GM18907 (cell line): ENCODE results near the gene ADAMTS15.
A peak's percentile ranks its signal among the peaks of the same experiment; 100 is the strongest.

Experiments
- ATAC-seq: cut with Tn5 transposase; IDR thresholded peaks from one replicate; pipeline ENCODE4 v1.9.1; 2021; ENCODE audit warnings: mild to moderate bottlenecking, moderate library complexity; ENCODE audit not compliant: unreplicated experiment

Gene ADAMTS15

DNA sequence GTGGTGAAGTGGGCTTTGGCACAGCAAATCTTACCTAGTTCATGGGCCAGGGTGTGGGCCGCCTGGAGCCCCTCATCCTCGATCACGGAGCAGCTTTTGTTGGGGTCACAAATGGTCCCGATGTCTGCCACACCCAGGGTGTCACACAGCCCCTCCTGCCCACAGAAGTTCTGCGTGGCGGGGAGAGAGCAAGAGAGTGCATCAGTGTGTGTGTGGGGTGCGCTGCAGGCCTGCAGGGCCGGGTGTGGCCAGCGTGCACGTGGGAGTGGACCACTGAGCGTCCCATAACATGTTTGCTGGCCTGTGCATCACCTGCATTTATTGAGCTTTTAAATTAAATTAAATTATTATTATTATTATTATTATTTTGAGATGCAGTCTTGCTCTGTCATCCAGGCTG is 31.5 kb upstream of the ADAMTS15 start:
- ATAC-seq = no peak

DNA sequence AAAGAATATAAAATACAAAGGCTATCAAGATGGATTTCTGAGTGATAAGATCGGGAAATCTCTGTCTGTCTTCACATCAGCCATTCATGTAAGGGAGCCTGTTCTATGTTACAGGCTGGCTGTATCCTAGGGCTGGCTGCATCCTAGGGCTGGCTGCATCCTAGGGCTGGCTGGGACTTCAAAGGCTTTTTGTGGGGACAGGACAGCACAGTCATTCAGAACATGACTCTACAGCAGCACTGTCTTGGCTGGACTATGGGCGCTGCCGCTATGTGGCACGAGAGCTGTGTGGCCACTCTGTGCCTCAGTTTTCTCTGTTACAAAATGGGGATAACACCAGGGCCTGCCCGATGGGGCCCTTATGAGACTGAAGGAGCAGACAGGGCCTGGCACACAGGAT is 30.2 kb upstream of the ADAMTS15 start:
- ATAC-seq = no peak

DNA sequence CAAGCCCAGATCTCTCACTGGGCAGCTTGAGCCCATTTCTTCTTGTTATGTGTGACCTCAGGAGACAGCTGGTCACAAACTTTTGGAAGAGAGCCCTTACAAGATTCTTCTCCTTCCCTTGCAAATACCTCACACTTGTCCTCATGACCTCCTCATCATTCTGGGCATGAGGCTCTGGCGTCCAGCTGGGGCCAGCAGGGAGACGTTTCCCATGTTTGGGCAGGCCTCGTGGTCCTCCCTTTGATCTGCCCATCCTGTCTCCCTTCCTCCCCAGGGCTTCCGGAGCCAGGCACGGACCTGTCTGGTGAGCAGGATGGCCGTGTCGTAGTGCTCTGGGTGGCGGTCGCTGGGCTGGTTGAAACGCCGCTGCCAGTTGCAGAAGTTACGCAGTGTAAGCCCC is 29.7 kb upstream of the ADAMTS15 start:
- no peak for ATAC-seq

DNA sequence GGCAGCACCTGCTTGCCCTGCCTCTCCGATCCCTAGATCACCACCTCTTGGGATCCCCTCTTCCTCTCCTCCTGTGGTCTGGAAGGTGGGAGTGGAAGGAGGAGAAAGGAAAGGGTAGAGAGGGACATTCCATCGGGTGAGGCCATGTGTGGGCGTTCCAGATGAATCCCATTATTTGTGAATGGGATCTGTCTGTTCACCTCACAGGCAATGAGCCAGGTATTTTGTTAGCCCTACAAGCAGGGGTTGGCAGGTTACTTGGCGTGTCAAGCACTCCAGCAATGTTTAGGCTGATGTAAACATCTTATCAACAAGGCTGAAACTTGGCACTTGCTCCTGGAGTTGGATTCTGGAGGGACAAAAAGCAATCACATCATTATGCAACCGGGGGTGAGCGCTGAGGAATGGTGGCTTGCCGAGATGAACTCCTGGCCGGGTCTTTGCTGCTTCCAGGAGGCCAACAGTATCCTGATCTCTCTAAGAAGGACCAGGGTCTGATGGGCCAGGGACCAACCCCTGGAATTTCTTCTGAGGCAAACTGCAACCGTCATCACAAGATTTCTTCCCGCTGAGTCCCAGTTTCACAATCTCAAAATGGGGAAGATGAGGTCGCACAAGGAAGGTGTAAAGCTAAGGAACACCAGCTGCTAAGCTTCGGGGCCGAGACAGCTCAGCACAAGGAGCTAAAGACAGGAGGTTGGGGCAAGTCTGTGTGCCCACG is 27.8 kb upstream of the ADAMTS15 start:
- ATAC-seq = no peak

DNA sequence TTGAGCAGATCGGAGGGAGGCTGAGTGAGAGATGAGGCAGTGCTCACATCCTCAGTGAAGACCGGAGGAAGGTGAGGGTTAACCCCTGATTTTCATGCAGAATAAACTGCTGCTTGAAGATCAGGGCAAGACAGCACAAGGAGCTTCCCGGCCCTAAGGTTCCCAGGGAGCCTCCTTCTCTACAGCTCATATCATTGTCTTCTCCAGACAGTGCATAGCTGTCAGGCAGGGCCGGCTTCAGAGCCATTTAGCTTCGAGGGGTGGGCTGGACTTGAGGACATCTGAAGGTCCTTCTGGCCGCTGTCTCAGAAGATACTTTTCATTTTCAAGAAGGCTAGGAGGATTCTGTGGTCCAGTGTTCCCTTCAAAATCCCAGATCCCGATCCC is 27.3 kb upstream of the ADAMTS15 start:
- ATAC-seq = no peak

DNA sequence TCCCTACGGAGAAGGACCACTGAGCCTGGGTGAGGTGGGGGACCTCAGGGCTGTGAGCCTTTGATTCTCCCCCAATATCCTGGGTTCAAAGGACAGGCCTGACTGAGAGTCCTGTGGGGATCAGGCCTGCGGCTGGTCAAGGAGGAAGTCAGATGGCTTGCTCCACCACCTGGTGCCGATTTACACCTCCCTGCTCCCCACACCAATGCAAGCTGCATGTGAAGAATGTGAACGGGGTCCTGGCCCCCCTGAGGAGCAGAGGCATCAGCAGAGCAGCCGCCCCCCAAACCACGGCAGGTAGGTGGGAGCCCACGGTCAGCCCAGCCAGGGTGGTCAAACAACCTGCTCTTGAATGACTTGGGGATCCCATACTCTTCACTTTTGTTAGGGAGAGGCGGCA is 26.7 kb upstream of the ADAMTS15 start:
- no peak for ATAC-seq

DNA sequence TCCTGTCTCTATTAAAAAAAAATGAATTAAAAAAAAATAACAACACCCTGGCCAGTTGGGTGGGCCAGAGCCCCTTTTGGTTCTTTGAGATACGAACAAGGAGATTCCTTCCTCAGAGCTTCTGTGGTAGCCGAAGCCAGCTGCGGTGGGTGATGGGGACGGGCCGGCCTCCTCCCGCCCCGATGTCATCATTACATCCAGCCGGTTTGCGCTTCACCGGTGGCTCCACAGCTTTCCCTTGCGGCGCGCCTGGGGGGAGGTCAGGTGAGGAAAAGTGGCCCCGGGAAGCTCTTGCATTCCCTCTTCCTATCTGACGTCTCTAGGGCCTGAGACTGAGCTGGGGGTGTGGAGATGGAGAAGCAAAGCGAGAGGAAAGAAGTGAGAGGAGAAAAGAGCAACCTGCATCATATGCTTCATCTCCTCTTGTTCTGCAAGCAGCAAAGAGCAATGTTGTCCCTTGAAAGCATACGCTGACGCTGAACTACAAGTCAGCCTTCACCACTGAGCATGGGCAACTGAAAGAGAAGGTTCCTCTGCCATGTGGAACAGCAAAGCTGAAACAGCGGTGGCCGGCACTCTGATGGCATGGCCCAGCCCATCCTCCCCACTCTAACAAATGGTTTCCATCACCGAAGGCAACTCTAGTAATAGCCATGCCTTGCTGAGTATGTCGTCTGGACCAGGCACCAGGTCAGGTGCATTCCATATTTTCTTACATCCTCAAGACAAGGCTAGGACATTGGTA is 26.0 kb upstream of the ADAMTS15 start:
- no peak for ATAC-seq

DNA sequence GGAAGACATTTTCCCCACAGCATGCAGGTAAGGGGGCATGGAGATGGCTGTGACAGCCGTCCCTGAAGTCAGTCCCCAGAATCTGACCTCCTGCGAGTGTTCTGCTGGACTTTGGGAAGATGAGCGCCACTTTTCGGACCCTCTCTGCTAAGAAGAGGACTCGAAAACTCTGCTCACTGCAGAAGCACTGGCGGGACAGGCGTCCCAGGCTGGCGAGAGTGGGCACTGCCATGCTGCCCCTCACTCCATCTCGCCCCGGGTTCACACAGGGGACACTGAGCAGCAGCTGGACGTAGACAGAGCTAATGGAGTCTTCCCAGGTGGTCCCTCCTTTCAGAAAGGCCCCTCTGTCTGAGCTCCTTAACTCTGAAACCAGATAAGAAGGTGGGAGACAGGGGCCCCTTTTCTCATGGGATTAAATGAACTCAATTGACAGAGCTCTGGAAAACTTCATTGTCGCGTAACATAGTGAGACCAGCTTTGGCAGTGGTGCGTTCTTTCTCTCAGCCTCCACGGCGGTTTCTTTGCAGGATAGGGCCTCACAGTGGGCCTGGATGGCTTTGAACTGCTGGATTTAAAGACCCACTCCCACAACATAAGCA is 24.8 kb upstream of the ADAMTS15 start:
- no peak for ATAC-seq

DNA sequence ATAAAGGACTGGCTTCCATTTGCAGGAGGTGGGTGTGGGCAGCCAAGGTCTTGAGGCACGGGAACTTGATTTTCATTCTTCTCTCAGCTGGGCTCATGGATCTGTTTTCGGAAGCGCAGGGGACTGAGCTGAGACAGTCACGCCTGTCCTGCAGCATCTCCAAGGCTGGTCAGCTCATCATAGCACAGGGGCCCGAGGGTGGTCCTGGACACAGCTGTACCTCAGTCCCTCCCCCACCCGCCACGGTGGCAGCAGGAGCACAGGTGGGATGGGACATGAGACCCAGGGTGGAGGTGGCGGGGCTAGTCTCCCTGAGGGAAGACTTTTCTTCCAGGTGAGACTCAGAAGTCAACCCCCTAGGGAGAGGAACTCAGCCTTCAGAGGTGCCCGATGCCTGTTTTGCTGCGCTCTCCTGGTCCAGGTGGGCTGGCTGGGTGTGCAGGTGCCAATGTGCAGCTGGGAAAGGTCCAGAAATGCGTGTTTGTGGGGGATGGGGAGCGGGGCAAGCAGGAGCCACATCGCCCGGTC is 23.8 kb upstream of the ADAMTS15 start:
- ATAC-seq = no peak

DNA sequence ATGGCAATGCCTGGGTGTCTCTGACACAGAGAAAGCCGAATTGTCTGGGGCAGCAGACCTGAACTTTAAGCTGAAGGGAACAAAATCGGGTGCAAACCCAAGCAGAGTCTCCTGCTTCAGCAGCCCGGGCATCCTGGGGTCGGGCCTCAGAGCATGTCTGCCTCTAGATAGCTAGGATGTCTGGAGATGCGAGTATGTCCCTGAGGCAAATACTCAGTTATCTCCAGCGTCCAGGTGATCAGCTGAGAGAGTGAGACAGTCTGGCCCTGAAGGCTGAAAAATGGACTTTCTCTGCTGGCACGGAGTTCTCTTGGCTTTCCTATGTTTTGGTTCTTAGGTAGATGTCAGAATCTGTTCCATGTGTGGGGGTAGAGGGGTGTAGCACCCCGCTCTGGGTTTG is 23.3 kb upstream of the ADAMTS15 start:
- no peak for ATAC-seq

DNA sequence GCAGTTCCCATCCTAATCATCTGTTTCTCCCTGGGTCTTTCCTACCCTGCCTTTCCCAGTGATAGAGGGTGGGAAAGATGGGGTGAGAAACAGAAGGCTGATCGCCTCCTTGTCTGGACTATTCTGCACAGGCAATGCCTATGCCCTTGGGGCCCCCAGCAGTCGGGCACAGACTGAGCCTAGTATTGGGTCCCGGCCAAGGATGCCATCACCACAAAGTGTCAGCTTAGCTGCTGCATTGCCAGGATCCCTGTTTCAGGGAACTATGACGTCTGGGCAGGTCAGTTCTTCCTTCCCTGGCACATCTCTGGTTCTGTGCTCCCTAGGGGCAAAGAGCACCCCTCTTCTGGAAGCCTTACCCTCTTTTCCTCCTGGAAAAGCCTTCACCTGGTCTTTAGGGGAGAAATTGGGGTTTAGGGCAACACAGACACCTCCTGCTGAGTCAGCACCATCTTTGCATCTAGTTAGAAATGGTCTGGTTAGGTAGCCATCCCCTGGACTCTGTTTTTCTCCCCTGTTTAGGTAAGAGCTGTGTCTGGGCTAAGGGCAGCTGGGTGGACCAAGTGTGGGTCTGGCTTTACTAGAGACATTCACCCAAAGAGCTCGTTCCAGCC is 22.1 kb upstream of the ADAMTS15 start:
- ATAC-seq = no peak

DNA sequence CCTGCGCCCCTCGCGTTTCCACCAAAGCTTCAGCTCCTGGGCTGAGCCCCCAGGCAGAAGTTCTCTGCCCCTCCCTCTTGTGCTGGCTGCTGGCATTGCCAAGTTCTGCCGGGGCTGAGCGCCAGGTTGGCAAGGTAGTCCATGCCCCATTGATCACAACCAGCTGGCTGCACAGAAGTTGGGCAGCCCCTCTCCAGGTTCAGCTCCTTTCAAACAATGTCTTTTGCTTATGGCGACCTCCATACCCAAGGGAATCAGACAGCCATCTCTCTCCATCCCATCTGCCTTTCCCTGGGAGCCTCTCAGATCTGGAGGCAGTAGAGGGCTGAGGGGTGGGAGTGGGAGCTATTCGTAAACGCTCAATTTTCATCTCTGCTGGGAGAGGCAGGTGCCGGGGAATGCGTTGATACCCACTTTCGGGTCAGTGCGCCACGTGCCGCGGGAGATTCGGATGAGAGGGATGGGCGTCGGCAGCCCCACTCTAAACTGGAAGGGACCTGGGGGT is 21.6 kb upstream of the ADAMTS15 start:
- no peak for ATAC-seq

DNA sequence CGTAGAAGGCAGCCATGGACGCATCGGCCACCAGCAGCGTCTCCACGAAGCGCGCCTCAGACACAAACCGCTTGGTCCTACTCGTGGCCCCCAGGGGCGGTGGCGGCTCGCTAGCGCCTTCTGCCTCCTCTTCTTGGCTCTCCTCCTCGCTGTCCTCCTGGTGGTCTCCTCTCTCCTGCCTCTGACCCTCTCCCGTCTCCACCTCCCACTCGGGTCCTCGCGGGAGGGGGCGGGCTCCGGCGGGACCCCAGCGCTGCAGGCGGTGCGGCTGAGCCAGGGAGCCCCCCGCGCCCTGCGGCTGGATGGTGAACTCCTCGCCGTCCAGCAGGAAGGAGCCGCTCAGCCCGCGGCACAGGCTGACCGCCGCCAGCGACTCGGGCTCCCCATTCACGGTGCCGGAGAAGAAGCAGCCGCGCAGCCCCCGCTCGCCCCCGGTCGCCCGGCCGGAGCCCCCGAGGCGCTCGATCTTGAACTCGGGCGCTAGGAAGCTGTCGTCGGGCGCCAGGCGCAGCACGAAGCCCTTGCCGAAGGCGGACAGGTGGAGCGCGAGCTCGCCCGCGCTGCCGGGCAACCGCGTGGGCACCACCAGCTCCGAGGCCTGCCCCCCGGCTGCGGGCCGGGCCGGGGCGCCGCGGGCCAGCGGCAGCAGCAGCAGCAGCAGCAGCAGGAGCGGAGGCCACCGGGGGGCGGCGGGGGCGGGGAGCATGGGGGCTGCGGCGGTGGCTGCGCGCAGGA is 20.7 kb upstream of the ADAMTS15 start:
- ATAC-seq = no peak

DNA sequence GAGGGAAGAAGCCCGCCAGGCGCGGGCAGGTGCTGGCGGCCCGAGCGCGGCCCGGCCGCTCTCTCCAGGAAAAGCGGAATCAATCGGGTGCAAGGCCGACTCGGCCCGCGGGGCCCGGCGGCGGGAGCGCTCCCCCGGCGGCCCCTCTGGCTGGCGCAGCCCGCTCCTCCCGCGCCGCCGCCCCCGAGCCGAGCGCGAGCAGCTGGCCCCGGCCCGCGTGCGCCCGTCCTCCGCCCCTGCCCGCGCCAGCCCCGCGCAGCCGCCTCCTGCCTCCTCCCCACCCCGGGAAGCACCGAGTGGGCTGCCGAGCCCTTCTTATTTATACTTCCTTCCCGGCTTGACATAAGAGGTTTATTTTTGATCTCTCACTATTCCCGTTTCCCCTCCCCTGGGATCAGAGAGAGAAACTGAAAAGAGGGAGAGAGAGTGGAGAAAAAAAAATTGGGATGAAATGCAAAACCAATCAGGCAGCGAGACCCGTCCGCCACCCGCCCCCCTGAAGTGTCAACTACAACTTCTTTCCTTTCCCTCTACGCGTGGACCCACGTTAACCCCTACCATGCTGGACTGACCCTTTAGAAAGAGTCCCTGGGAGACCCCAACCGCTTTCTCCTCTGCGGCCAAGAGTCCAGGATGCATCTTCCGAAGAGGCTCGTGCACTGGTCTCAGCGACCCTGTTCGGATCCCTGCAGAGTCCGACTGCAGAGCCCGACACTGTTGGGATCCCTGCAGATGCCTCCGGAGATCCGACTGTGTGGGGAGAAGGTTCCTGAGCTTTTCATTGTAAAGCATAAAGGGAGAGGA is 19.9 kb upstream of the ADAMTS15 start, which contains the start of gene ADAMTS8:
Gene ADAMTS8, minus strand, starts transcription at position 294 of the 804 bp plus-strand sequence. CDS start 323 bp downstream, outside the sequence.
- ATAC-seq = no peak

DNA sequence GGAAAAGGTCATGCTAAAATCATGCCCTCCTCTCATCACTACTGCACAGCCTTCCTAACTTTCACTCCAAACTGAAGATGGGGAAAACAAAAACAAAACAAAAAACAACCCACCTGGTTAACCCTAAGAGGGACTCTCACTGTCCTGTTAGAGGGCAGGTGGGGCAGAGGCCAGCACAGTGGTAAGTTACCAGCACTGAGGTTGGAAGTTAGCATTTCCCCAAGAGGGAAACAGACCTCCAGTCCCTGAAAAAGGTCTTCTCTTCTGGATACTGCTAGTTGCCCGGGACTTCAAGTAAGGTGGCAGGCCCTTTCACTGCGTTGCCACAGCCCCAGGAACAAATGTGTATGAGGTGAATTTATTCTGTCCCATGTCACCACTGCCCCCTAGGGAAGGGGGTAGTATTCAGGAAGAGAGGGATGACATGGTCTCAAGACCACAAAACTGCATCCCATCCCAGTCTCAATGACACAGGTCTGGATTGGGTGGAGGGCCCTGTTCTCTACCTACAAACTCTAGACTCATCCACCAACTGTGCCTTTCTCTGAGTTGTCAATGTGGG is 19.2 kb upstream of the ADAMTS15 start:
- no peak for ATAC-seq

DNA sequence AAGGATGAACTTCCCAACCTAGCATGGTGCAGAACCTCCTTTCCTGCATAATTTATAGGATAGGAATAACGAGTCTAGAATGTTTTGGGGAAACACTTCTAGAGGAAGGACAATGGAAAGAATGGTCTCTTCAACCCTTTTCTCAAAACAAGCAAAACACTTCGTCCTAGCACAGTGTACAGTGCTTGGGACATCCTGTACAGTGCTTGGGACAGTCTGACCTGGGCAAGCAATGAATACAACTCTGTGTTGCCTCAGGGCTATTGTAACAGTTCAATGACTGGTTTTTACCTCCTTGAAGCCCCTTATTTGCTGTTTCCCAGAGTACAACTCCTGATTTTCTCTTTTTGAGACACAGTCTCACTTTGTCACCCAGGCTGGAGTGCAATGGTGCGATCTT is 18.5 kb upstream of the ADAMTS15 start:
- ATAC-seq = no peak

DNA sequence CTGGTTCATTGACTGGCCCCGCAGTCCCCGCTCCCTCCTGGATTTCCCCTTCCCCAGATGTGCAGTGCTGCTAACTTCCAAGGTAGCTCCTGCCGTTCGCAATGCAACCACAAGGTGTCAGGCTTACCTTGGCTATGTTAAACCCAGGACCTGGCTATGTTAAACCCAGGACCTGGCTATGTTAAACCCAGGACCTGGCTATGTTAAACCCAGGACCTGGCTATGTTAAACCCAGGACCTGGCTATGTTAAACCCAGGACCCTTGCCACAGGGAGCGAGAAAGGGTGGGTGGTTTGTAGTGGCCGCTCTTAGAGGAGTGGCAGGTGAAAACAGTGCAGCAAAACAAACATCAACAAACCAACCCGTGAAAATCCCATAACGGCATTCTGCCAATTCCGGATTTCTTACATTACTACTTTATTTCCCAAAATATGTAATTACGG is 17.1 kb upstream of the ADAMTS15 start:
- ATAC-seq = peak; percentile 49

DNA sequence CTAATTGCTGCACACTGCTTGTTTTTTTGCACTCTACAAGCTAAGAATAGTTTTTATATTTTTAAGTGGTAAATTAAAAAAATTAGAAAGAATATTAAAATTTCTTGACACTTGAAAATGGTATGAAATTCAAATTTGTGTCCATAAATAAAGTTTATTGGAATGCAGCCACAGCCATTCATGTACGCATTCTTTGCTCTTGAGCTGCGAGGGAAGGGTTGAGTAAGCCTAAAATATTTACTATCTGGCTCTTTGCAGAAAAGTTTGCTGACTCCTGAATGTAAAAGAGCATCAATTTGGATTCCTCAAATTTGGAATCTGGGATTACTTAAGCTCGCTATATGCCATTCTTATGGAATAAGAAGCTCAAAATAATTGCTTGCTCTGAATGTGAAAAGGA is 16.6 kb upstream of the ADAMTS15 start:
- no peak for ATAC-seq

DNA sequence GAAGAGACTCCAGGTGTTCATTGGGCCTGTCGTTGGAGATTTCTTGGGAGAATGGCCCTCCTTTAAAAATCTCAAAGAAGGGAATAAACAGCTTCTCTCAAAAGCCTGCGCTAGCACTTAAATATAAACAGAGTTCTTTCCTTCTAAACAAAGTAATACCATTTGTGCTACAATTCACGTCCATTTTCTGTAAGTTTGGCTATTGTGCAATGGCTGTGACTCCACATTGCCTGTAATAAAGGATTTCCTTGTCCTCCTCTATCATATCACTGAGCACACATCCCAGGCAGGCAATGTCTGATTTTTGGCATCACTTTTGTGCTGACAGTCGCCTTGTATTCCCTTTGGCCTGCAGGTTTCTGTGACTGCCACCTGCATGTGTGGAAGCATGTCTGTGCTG is 15.1 kb upstream of the ADAMTS15 start:
- ATAC-seq = no peak
